Left renal pelvis (tissue), 4 donors: Measurements from ENCODE around the gene MEIS2. TPM values are rescaled to one million over a fixed set of nuclear protein-coding genes. Genes with fewer than 3 reads are reported as not detected.
"Not testable (repeated sequence)": the region's sequence is repeated elsewhere in the genome, so short reads cannot be mapped to it uniquely, and the experiment has no call there.

Experiments used
- DNase-seq, 4 donors: peaks; one replicate each; pipeline ENCODE4 v3.0.0-alpha.2; 2013; ENCODE audit warnings: low read depth in 4 of 4, low spot score in 3 of 4
- polyA plus RNA-seq, 4 donors: library from polyadenylated mRNA; unstranded; fragments of 120-200 nt; gene quantifications; one replicate each; pipeline ENCODE4 v1.2.1, GENCODE V29; 2013; ENCODE audit not compliant: insufficient read length in 4 of 4

The MEIS2 gene
- polyA plus RNA-seq, 4 donors: 129 to 442 (median 168) TPM

- no peak for DNase-seq
These were observed 85.3 kb downstream of the MEIS2 start for GRCh38 chr15:37015035-37015434.

- no peak for DNase-seq
These were observed 85.8 kb downstream of the MEIS2 start for GRCh38 chr15:37014566-37014965.

- no peak for DNase-seq
These were observed 86.2 kb downstream of the MEIS2 start for GRCh38 chr15:37014137-37014536.

GRCh38 chr15:37010595-37010994, 89.8 kb downstream of the MEIS2 start:
- DNase-seq: no peak

- no peak for DNase-seq
These were observed 91.1 kb downstream of the MEIS2 start for GRCh38 chr15:37009288-37009687.

- DNase-seq: no peak
These were observed 92.1 kb downstream of the MEIS2 start for GRCh38 chr15:37008205-37008604.

- no peak for DNase-seq
These were observed 93.0 kb downstream of the MEIS2 start for GRCh38 chr15:37007301-37007700.

- DNase-seq: no peak
These were observed 95.2 kb downstream of the MEIS2 start for GRCh38 chr15:37004981-37005735.

- no peak for DNase-seq
These were observed 95.9 kb downstream of the MEIS2 start for GRCh38 chr15:37004373-37004869.

- no peak for DNase-seq
These were observed 98.2 kb downstream of the MEIS2 start for GRCh38 chr15:37002041-37002672.

- no peak for DNase-seq
These were observed 98.9 kb downstream of the MEIS2 start for GRCh38 chr15:37001417-37001816.

GRCh38 chr15:36999778-37000177, 100.6 kb downstream of the MEIS2 start:
- no peak for DNase-seq

GRCh38 chr15:36996538-36997181, 103.7 kb downstream of the MEIS2 start:
- DNase-seq: no peak

- DNase-seq: no peak
These were observed 104.2 kb downstream of the MEIS2 start for GRCh38 chr15:36996121-36996520.

GRCh38 chr15:36994790-36995189, 105.6 kb downstream of the MEIS2 start:
- DNase-seq: no peak

GRCh38 chr15:36992454-36992853, 107.9 kb downstream of the MEIS2 start:
- no peak for DNase-seq

- DNase-seq: no peak
These were observed 111.4 kb downstream of the MEIS2 start for GRCh38 chr15:36988947-36989346.

- DNase-seq: no peak
These were observed 117.9 kb downstream of the MEIS2 start for GRCh38 chr15:36982430-36982829.

- DNase-seq: not testable (repeated sequence)
These were observed 120.1 kb downstream of the MEIS2 start for GRCh38 chr15:36980281-36980680.

GRCh38 chr15:36978625-36979024, 121.7 kb downstream of the MEIS2 start:
- no peak for DNase-seq

GRCh38 chr15:36978126-36978525, 122.2 kb downstream of the MEIS2 start:
- DNase-seq: no peak

GRCh38 chr15:36977659-36978058, 122.7 kb downstream of the MEIS2 start:
- no peak for DNase-seq
